HepG2 (cell line): ENCODE data around the gene NOP56. TPM values are rescaled to one million over a fixed set of nuclear protein-coding genes. Genes with fewer than 3 reads are reported as not detected.
A peak's percentile ranks its signal among the peaks of the same experiment; 100 is the strongest.

Source experiments
- ATAC-seq: fragments of 200-7000 bp; cut with Tn5 transposase; 3 replicates; pipeline ENCODE4 v1.9.1; 2020; ENCODE audit warnings: mild to moderate bottlenecking, moderate library complexity
- BruUV-seq: library from RNA; stranded (reverse); fragments of 400-500 nt; replicated peaks from 2 replicates; lab custom pipeline; 2021; lab: Mats Ljungman, UMichigan
- CTCF ChIA-PET: fragments of 300-600 bp; formaldehyde crosslinking; extraction: SDS; loops from one replicate; lab custom pipeline; 2021; ENCODE audit warnings: low total read pairs, inconsistent platforms, low intra/inter-chr PET ratio; lab: Yijun Ruan, JAX
- POLR2A ChIA-PET: fragments of 350-600 bp; sonication (Branson Sonifier 250); formaldehyde crosslinking; loops from one replicate; lab custom pipeline; 2020; ENCODE audit warnings: antibody characterized with exemption, inconsistent platforms; lab: Yijun Ruan, JAX
- DNase-seq: peaks from one replicate; pipeline ENCODE4 v3.0.0-alpha.2; 2015; ENCODE audit warnings: low spot score
- FAIRE-seq: peaks from 3 replicates; lab custom pipeline; 2011; peaks lifted over from hg19 to GRCh38; lab: Jason Lieb, UNC
- H2AFZ ChIP-seq: one replicate; pipeline ENCODE4 v1.6.1; 2011; ENCODE audit warnings: low read length, inconsistent platforms
- H3K27ac ChIP-seq: fragments of 300-600 bp; 3 replicates; pipeline ENCODE4 v1.8.0; 2011; ENCODE audit warnings: mixed run types, mild to moderate bottlenecking, mixed read lengths, low read length, inconsistent platforms; ENCODE audit not compliant: insufficient read depth; ENCODE audit errors: extremely low read length
- H3K27me3 ChIP-seq, 2 experiments: fragments of 200-600 bp in 1 of 2; 2 replicates in 1 of 2; 3 replicates in 1 of 2; pipeline versions ENCODE4 v1.6.0 to v1.8.0; 2011; ENCODE audit warnings: low read length in 2 of 2, mild to moderate bottlenecking in 2 of 2, moderate library complexity in 2 of 2, inconsistent platforms in 1 of 2; ENCODE audit not compliant: insufficient read depth in 2 of 2, control insufficient read depth in 1 of 2
- H3K36me3 ChIP-seq, 2 experiments: fragments of 200-600 bp in 1 of 2; replicated peaks in 1 of 2; 2 replicates in 1 of 2; 3 replicates in 1 of 2; pipeline versions ENCODE4 v1.5.1 to v1.8.0; 2011; ENCODE audit warnings: low read length in 2 of 2, inconsistent platforms in 1 of 2; ENCODE audit not compliant: insufficient read depth in 2 of 2, control insufficient read depth in 1 of 2
- H3K4me1 ChIP-seq: 2 replicates; pipeline ENCODE4 v1.5.1; 2012; ENCODE audit warnings: low read length, inconsistent platforms; ENCODE audit not compliant: insufficient read depth
- H3K4me2 ChIP-seq: 2 replicates; pipeline ENCODE4 v1.6.0; 2011; ENCODE audit warnings: low read depth, low read length, inconsistent platforms
- H3K4me3 ChIP-seq, 3 experiments: fragments of 200-600 bp in 1 of 3; sonication (generic), shearing (Covaris generic) in 1 of 3; replicated peaks in 1 of 3; 2 replicates each; pipeline ENCODE4 v1.5.1; 2011 to 2016; ENCODE audit warnings: low read length in 3 of 3, inconsistent platforms in 2 of 3, low read depth in 2 of 3, mild to moderate bottlenecking in 2 of 3, control low read depth in 1 of 3, mixed read lengths in 1 of 3; ENCODE audit not compliant: insufficient read depth in 1 of 3
- H3K79me2 ChIP-seq: one replicate; pipeline ENCODE4 v1.6.1; 2011; ENCODE audit warnings: low read length, inconsistent platforms; ENCODE audit not compliant: insufficient read depth
- H3K9ac ChIP-seq: 2 replicates; pipeline ENCODE4 v1.6.0; 2011; ENCODE audit warnings: mild to moderate bottlenecking, low read depth, low read length, inconsistent platforms; ENCODE audit not compliant: insufficient read depth
- H3K9me3 ChIP-seq: 2 replicates; pipeline ENCODE4 v1.5.1; 2012; ENCODE audit warnings: mild to moderate bottlenecking, low read length
- H4K20me1 ChIP-seq: 2 replicates; pipeline ENCODE4 v1.6.0; 2011; ENCODE audit warnings: inconsistent platforms, mild to moderate bottlenecking, low read length, moderate library complexity; ENCODE audit not compliant: insufficient read depth
- HNRNPH1 ChIP-seq: fragments of 200-400 bp; formaldehyde crosslinking; optimal IDR thresholded peaks from 2 replicates; pipeline ENCODE3; 2017; ENCODE audit warnings: mild to moderate bottlenecking, low read depth, low read length
- MLX ChIP-seq: IDR thresholded peaks from 2 replicates; pipeline ENCODE4 v1.6.1; 2016
- SKI ChIP-seq: fragments of 450-650 bp; IDR thresholded peaks from one replicate; pipeline ENCODE4 v1.6.1; 2018; ENCODE audit warnings: mild to moderate bottlenecking; ENCODE audit not compliant: partially characterized antibody
- ZBTB26 ChIP-seq: IDR thresholded peaks from 2 replicates; pipeline ENCODE4 v1.6.1; 2016; ENCODE audit warnings: missing compliant biosample characterization, missing genetic modification reagents, borderline replicate concordance
- WGBS: methylation state at CpG from one replicate; pipeline ENCODE4 v1.1.6; 2017; ENCODE audit warnings: low lambda C conversion rate; 5-methylcytosine and 5-hydroxymethylcytosine counted together
- in situ Hi-C: cut with HindIII; loops from 2 replicates; pipeline ENCODE4 v1.10.0; 2017; ENCODE audit warnings: low pct_unique_long_range_greater_than_20kb; ENCODE audit not compliant: extremely low pct_ligation_motif_present
- intact Hi-C: fragments of 100-400 bp; cut with micrococcal nuclease; formaldehyde crosslinking; loops from one replicate; pipeline ENCODE4 v1.10.0; 2022; ENCODE audit not compliant: unreplicated experiment
- polyA plus RNA-seq, 8 experiments: library from polyadenylated mRNA; depleted of rRNA in 3 of 8; stranded (reverse) in 7 of 8; unstranded in 1 of 8; fragments of >200 nt; fragmentation: Illumina TruSeq in 4 of 8; extraction: Trizol in 4 of 8; gene quantifications; 2 replicates each; pipeline versions ENCODE4 v1.2.1 to v1.2.3, GENCODE V29; 2011 to 2016; ENCODE audit warnings: low read depth in 4 of 8, missing spikeins in 1 of 8, mixed read lengths in 1 of 8; ENCODE audit not compliant: insufficient read depth in 1 of 8
- total RNA-seq, 5 experiments: library from RNA; depleted of rRNA; stranded (reverse); fragments of >200 nt; fragmentation: Illumina TruSeq; extraction: Trizol; gene quantifications; 2 replicates each; pipeline ENCODE4 v1.2.3, GENCODE V29; 2016; ENCODE audit warnings: low read depth in 1 of 5

Gene NOP56
- total and polyA plus RNA-seq, 2 of the 13 experiments (the other 11 are each of a cell fraction or from before 2014, with no cell fraction given), result 369 to 1,116 TPM

- intact Hi-C loops, result no loop called here
- peak overlapping the region; percentile 9; the same call in 1 of the 2 replicates for H3K4me2 ChIP-seq
- CTCF ChIA-PET, result no interaction called here
- H3K27me3 ChIP-seq, result peaks cover 28 to 79% of the 10 kb centered on the region in 2 experiments; a peak in 4 of 5 replicates
- no peaks in the 10 kb centered on the region for H3K36me3 ChIP-seq
- no peaks in the 10 kb centered on the region for H3K79me2 ChIP-seq
- H3K9ac ChIP-seq, result no peak overlapping the region
- POLR2A ChIA-PET, result no interaction called here
- H4K20me1 ChIP-seq, result no peaks in the 10 kb centered on the region
- peak; percentile 32 for TF ChIP-seq HNRNPH1
- no peak for TF ChIP-seq SKI
- peak; percentile 91 for TF ChIP-seq ZBTB26 (CRISPR knock-in tag)
- TF ChIP-seq MLX (CRISPR knock-in tag), result no peak
- TF ChIP-seq, all 625 proteins: peak for 2
- ATAC-seq, result peak; percentile 16; the same call in 2 of the 3 replicates
- no peak for DNase-seq
- Histone ChIP-seq H3K4me1 (peaks cover 14% of the 10 kb centered on the region), H3K9me3 (no peaks in the 10 kb centered on the region), H2AFZ (no peak overlapping the region), H3K27ac (no peak overlapping the region), H3K4me3 (no peak overlapping the region)
- whole genome bisulfite sequencing, result 28% methylated on average over 12 of the region's 14 CpGs
- in situ Hi-C loops, result no loop called here
- BruUV-seq, result no TSS peak
- no peak for FAIRE-seq
These were observed 53.7 kb downstream of the NOP56 start for GRCh38 chr20:2705931-2706645.
